HG02852 (cell line): ENCODE measurements around the gene OR52K1.
"Not testable (repeated sequence)": the region's sequence is repeated elsewhere in the genome, so short reads cannot be mapped to it uniquely, and the experiment has no call there.

Source experiments
- ATAC-seq: cut with Tn5 transposase; IDR thresholded peaks from one replicate; pipeline ENCODE4 v1.9.1; 2021; ENCODE audit warnings: mild to moderate bottlenecking, moderate library complexity; ENCODE audit not compliant: unreplicated experiment

The OR52K1 gene

DNA sequence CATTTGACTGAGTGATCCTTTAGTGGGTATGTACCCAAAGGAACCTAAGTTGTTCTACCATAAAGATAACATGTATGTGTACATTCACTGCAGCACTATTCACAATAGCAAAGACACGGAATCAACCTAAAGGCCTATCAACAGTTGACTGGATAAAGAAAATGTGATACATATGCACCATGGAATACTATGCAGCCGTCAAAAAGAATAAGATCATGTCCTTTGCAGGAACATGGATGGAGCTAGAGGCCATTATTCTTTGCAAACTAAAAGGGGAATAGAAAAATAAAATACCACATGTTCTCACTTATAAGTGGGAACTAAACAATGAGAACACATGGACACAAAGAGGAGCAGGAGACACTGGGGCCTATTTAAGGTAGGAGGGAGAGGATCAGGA is 9.0 kb downstream of the OR52K1 start:
- not testable (repeated sequence) for ATAC-seq

DNA sequence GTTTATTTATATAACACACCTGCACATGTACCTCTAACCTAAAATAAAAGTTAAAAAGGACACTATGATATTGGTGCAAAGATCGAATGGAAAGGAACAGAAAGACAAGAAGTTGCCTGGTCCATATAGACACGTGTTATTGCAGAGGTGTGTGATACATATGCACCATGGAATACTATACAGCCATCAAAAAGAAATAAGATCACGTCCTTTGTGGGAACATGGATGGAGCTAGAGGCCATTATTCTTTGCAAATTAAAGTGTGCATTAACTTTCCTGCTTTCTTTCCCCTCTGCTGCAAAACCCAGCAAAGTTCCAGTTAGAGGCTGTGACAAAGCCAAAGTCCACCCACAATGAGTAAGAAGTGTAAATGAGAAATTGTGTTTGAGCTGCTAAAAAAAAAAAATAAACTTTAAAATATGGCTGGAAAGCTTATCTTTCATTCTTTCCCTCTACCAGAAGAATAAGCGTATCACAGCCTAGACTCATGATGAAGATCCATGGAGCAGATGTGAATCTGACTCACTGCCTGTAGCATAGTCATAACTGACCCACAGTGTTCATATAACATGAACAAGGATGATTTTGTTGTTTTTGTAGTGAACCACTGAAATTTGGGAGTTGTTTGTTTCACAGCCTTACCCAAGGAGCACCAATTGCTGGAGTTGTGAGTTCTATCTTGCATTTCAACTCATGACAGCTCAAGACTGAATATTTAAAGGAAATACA is 9.6 kb downstream of the OR52K1 start:
- ATAC-seq: no peak

GRCh38 chr11:4493480-4493818 is 11.0 kb downstream of the OR52K1 start:
- no peak for ATAC-seq

DNA sequence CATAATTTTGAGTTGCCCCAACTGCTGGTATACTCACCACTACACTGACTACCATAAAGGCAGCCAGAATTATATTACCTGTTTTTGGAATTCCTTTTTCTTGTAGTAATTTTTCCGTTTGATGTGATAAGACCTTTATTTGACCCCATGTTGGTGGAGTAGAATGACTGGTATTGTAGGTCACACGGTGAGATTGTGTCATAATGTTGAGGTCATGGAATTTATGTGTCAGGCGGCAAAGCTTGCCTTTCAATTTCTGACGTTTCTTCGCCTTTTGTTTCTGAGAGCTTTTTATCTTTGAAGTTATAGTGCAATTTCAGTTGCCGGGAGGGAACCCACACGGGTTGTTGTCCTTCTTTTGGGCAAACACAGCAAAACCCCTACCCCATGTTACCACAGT is 13.0 kb downstream of the OR52K1 start:
- ATAC-seq: no peak

DNA sequence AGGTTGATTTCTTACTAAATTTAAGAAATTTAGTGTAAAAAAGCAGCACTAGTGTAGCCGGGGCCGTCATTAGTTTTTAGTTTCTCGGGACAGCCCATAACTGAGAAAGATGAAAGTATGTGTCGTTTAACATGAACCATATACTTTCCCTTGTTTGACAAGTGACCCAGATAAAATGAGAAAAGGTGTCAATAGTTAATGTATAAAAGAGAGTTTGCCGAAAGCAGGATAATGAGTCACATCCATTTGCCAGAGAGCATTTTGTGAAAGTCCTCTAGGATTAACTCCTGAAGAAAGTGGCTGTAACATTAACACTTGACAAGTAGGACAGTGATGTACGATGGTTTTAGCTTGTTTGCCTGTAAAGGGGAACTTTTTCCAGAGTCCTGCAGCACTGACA is 13.5 kb downstream of the OR52K1 start:
- no peak for ATAC-seq

GRCh38 chr11:4496557-4497248 is 14.3 kb downstream of the OR52K1 start:
- no peak for ATAC-seq

- ATAC-seq: no peak
These were observed 26.4 kb downstream of the OR52K1 start for GRCh38 chr11:4508886-4509285.

DNA sequence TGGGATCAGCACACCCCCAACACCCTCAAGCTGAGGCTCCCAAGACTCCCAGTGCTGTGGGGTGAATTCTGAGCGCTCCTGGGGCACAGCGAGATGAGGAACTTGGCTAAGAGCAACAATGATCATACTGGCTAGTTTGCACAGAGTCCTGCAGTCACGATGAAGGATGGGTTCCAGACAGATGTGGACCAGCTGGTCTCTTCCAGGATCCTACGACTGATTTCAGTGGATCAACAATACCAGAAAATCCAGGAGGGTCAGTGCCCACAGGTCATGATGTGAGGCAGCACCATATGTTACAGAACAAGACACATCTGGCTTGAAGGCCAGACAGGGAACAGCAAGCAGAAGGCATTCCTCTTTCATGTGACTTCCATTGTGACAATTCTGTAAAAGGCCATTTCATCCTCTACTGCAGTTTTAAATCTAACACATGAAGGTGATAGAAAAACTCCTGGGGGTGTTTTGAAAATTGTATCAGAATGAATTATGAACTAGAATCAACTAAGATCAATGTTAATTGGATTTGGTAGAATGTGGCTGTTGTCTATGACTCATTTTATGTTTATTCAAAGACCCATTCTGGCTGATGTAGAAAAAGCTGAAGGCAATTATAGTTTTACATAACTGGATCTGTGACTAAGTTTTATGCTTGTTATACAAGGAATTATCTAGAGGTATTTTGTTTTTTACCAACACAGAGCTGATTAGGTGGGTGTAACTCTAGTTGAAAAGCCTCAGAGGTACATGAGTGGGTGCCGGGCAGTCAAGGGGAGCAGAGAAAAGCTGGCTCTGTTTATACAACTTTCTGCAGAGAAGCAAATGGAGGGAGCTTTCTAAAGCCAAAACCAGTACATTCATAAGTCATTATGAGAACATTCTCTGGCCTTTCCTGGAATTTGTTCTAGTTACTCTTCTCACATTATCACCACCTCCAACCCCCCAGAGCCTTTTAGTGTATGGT is 29.1 kb downstream of the OR52K1 start:
- ATAC-seq: no peak

- no peak for ATAC-seq
These were observed 31.8 kb downstream of the OR52K1 start for GRCh38 chr11:4514196-4514595.

- ATAC-seq: no peak
These were observed 39.9 kb downstream of the OR52K1 start for GRCh38 chr11:4522339-4522738.

GRCh38 chr11:4522752-4523151 is 40.3 kb downstream of the OR52K1 start:
- no peak for ATAC-seq

GRCh38 chr11:4523666-4524065 is 41.2 kb downstream of the OR52K1 start:
- ATAC-seq: no peak

- ATAC-seq: no peak
These were observed 45.5 kb downstream of the OR52K1 start for GRCh38 chr11:4527926-4528325.

- ATAC-seq: not testable (repeated sequence)
These were observed 49.2 kb downstream of the OR52K1 start for GRCh38 chr11:4531686-4532085.

DNA sequence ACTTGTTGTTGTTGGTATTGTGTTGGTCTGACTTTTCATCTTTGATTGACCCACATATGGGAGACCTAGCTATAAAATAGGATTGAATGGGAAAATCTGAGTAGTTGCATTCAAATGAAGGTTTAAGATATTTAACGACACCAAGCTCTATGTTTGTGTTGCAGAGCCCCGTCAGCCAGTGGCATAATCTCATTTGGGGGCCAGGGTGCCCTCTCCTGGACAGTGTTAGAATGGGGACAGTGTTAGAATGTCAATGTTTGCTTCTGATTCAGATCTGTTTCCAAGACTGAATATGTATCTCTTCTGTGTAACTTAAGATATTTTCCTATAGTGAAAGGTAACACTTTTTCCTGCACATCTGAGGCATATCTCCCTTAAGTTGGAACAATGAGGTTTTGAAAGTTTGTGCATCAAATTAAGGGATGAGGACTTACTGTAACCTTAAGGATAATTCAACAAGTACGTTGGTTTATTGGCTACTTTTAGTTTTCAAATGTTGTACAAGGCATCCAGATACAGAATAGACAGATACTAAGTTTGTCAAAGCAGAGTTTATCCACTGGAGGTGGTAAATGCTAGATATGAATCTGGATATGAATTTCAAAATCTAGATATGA is 57.3 kb downstream of the OR52K1 start:
- no peak for ATAC-seq

GRCh38 chr11:4541071-4541470 is 58.6 kb downstream of the OR52K1 start:
- ATAC-seq: no peak
